ENCODE results near the gene AFAP1L1.

AFAP1L1 gene

GRCh38 chr5:149271716-149272563 is at the start of gene AFAP1L1 (continued):
- TF ChIP-seq ZNF148 (tag by site-specific recombination; IDR thresholded peaks at IDR 0.05; ENCODE audit: borderline replicate concordance) (no peak), ZNF175 (tag by site-specific recombination; IDR thresholded peaks at IDR 0.05) (no peak), KLF9 (tag by site-specific recombination; IDR thresholded peaks at IDR 0.05; ENCODE audit: low read depth) (no peak), GLIS1 (tag by site-specific recombination; IDR thresholded peaks at IDR 0.05) (peak; percentile 83), ZNF2 (tag by site-specific recombination; IDR thresholded peaks at IDR 0.05) (no peak), ZNF571 (tag by site-specific recombination; IDR thresholded peaks at IDR 0.05) (no peak), ZNF37A (tag by site-specific recombination; IDR thresholded peaks at IDR 0.05) (no peak), ZNF645 (tag by site-specific recombination; IDR thresholded peaks at IDR 0.05) (no peak), ZFP37 (tag by site-specific recombination; IDR thresholded peaks at IDR 0.05) (peak; percentile 72), ZNF433 (tag by site-specific recombination; IDR thresholded peaks at IDR 0.05; ENCODE audit: low read depth) (no peak), ZNF311 (tag by site-specific recombination; IDR thresholded peaks at IDR 0.05; ENCODE audit: borderline replicate concordance) (no peak), HOXC10 (CRISPR knock-in tag; IDR thresholded peaks at IDR 0.05) (no peak), ZEB2 (tag by site-specific recombination; IDR thresholded peaks at IDR 0.05) (peak; percentile 45; the same call in 1 of the 2 replicates), ZNF354C (tag by site-specific recombination; IDR thresholded peaks at IDR 0.05; ENCODE audit: borderline replicate concordance, low read depth) (no peak), ZNF501 (tag by site-specific recombination; IDR thresholded peaks at IDR 0.05) (no peak; the same call in 1 of the 2 replicates), ZNF112 (tag by site-specific recombination; IDR thresholded peaks at IDR 0.05) (no peak), PRDM6 (tag by site-specific recombination; IDR thresholded peaks at IDR 0.05) (no peak), ZNF514 (tag by site-specific recombination; IDR thresholded peaks at IDR 0.05) (no peak), ZBTB20 (tag by site-specific recombination; IDR thresholded peaks at IDR 0.05) (peak; percentile 26; the same call in 1 of the 2 replicates), ZNF169 (tag by site-specific recombination; IDR thresholded peaks at IDR 0.05) (no peak), REST (tag by site-specific recombination; IDR thresholded peaks at IDR 0.05) (no peak), ZBTB7A (tag by site-specific recombination; IDR thresholded peaks at IDR 0.05; ENCODE audit: low read depth) (no peak), REPIN1 (tag by site-specific recombination; IDR thresholded peaks at IDR 0.05; ENCODE audit: low read depth) (no peak), ZNF830 (tag by site-specific recombination; IDR thresholded peaks at IDR 0.05; ENCODE audit: low read depth) (no peak), ZBTB48 (tag by site-specific recombination; IDR thresholded peaks at IDR 0.05) (peak; percentile 91; the same call in 1 of the 2 replicates), ZBTB21 (tag by site-specific recombination; IDR thresholded peaks at IDR 0.05) (no peak), ZNF202 (tag by site-specific recombination; IDR thresholded peaks at IDR 0.05; ENCODE audit: borderline replicate concordance) (no peak), ZFHX2 (tag by site-specific recombination; conservative IDR thresholded peaks at IDR 0.05) (peak; percentile 54), KLF8 (tag by site-specific recombination; IDR thresholded peaks at IDR 0.05) (no peak), ZNF19 (tag by site-specific recombination; IDR thresholded peaks at IDR 0.05; ENCODE audit: low read depth) (no peak), ZNF155 (tag by site-specific recombination; IDR thresholded peaks at IDR 0.05) (no peak), ZNF404 (tag by site-specific recombination; IDR thresholded peaks at IDR 0.05) (no peak), ZNF473 (tag by site-specific recombination; IDR thresholded peaks at IDR 0.05) (no peak), ZNF660 (tag by site-specific recombination; IDR thresholded peaks at IDR 0.05) (no peak)

Measured in HEK293 (cell line).